Keratinocyte (primary cell): ENCODE results near the gene RIMS4. TPM values are rescaled to one million over a fixed set of nuclear protein-coding genes. Genes with fewer than 3 reads are reported as not detected.

Source experiments
- DNase-seq: peaks from one replicate; pipeline ENCODE4 v3.0.0-alpha.2; 2011; ENCODE audit warnings: low read depth, missing footprints, low spot score
- FAIRE-seq: peaks from 2 replicates; lab custom pipeline; 2011; peaks lifted over from hg19 to GRCh38; lab: Jason Lieb, UNC
- H2AFZ ChIP-seq: 2 replicates; pipeline ENCODE4 v1.6.0; 2012; ENCODE audit warnings: low read length, control low read depth, inconsistent platforms; ENCODE audit not compliant: control insufficient read depth
- H3K27ac ChIP-seq: 2 replicates; pipeline ENCODE4 v1.5.1; 2011; ENCODE audit warnings: low read length; ENCODE audit not compliant: control insufficient read depth, insufficient read depth
- H3K27me3 ChIP-seq: 3 replicates; pipeline ENCODE4 v1.6.0; 2011; ENCODE audit warnings: low read length; ENCODE audit not compliant: control insufficient read depth, insufficient read depth; ENCODE audit errors: extremely low read depth
- H3K36me3 ChIP-seq, 2 experiments: 2 replicates in 1 of 2; 3 replicates in 1 of 2; pipeline ENCODE4 v1.5.1; 2011; ENCODE audit warnings: low read length in 2 of 2, mild to moderate bottlenecking in 1 of 2; ENCODE audit not compliant: control insufficient read depth in 2 of 2, insufficient read depth in 2 of 2; ENCODE audit errors: extremely low read depth in 1 of 2
- H3K4me1 ChIP-seq: 3 replicates; pipeline ENCODE4 v1.5.1; 2011; ENCODE audit warnings: low read length; ENCODE audit not compliant: control insufficient read depth, insufficient read depth; ENCODE audit errors: extremely low read depth
- H3K4me2 ChIP-seq: 3 replicates; pipeline ENCODE4 v1.6.0; 2011; ENCODE audit warnings: low read depth, low read length; ENCODE audit not compliant: control insufficient read depth, insufficient read depth; ENCODE audit errors: extremely low read depth
- H3K4me3 ChIP-seq, 3 experiments: fragments of 200-600 bp in 1 of 3; sonication (generic) in 1 of 3; 2 replicates in 2 of 3; 3 replicates in 1 of 3; pipeline ENCODE4 v1.5.1; 2011 to 2016; ENCODE audit warnings: low read length in 3 of 3, mild to moderate bottlenecking in 3 of 3, control low read depth in 2 of 3, inconsistent platforms in 1 of 3, low read depth in 1 of 3, mixed read lengths in 1 of 3, mixed run types in 1 of 3, moderate library complexity in 1 of 3; ENCODE audit not compliant: control insufficient read depth in 2 of 3, insufficient read depth in 2 of 3; ENCODE audit errors: extremely low read depth in 1 of 3
- H3K79me2 ChIP-seq: 2 replicates; pipeline ENCODE4 v1.6.0; 2012; ENCODE audit warnings: low read length; ENCODE audit not compliant: control insufficient read depth, insufficient read depth
- H3K9ac ChIP-seq: 3 replicates; pipeline ENCODE4 v1.6.0; 2011; ENCODE audit warnings: low read length; ENCODE audit not compliant: control insufficient read depth, insufficient read depth; ENCODE audit errors: extremely low read depth
- H3K9me1 ChIP-seq: 3 replicates; pipeline ENCODE4 v1.6.0; 2011; ENCODE audit warnings: low read length; ENCODE audit not compliant: control insufficient read depth, insufficient read depth; ENCODE audit errors: extremely low read depth
- H3K9me3 ChIP-seq: 2 replicates; pipeline ENCODE4 v1.5.1; 2012; ENCODE audit warnings: low read depth, low read length; ENCODE audit not compliant: control insufficient read depth
- H4K20me1 ChIP-seq: 3 replicates; pipeline ENCODE4 v1.6.0; 2011; ENCODE audit warnings: low read length; ENCODE audit not compliant: control insufficient read depth, insufficient read depth; ENCODE audit errors: extremely low read depth
- CTCF ChIP-seq, 3 experiments: IDR thresholded peaks in 1 of 3; conservative IDR thresholded peaks in 1 of 3; optimal IDR thresholded peaks in 1 of 3; 2 replicates in 2 of 3; 3 replicates in 1 of 3; pipeline versions ENCODE3 to v1.5.1; 2011; ENCODE audit warnings: low read length in 3 of 3, mild to moderate bottlenecking in 3 of 3, moderate library complexity in 2 of 3, control low read depth in 1 of 3, inconsistent platforms in 1 of 3; ENCODE audit not compliant: insufficient read depth in 2 of 3; ENCODE audit errors: extremely low read depth in 1 of 3
- EZH2 ChIP-seq: IDR thresholded peaks from one replicate; pipeline ENCODE4 v1.6.1; 2012; ENCODE audit warnings: inconsistent platforms, mild to moderate bottlenecking, low read length, moderate library complexity
- dilution Hi-C: fragments of 300-500 bp; cut with MboI; formaldehyde crosslinking; loops from one replicate; pipeline ENCODE4 v1.7.0; 2020; ENCODE audit warnings: low sequenced_read_pairs; ENCODE audit not compliant: extremely low pct_ligation_motif_present
- polyA plus RNA-seq, 5 experiments: library from polyadenylated mRNA; depleted of rRNA in 3 of 5; stranded (reverse) in 3 of 5; stranded (forward) in 1 of 5; unstranded in 1 of 5; fragments of >200 nt; gene quantifications; 1 replicate in 1 of 5; 2 replicates in 3 of 5; 3 replicates in 1 of 5; pipeline versions ENCODE4 v1.2.1 to v1.2.3, GENCODE V29; 2011 to 2012; ENCODE audit warnings: missing spikeins in 2 of 5, low read depth in 1 of 5, low replicate concordance in 1 of 5

The RIMS4 gene
- polyA plus RNA-seq, 1 donor (not counting 4 experiments of a cell fraction or from before 2014, with no cell fraction given): not detected

- Histone ChIP-seq H3K9ac (no peak overlapping the region), H3K27me3 (peaks cover 15% of the 10 kb centered on the region), H3K4me3 (no peak overlapping the region), H3K9me1 (no peaks in the 10 kb centered on the region), H2AFZ (no peak overlapping the region), H3K4me2 (no peak overlapping the region), H3K4me1 (no peaks in the 10 kb centered on the region), H3K79me2 (no peaks in the 10 kb centered on the region), H3K9me3 (no peaks in the 10 kb centered on the region), H4K20me1 (no peaks in the 10 kb centered on the region), H3K36me3 (no peaks in the 10 kb centered on the region), H3K27ac (no peak overlapping the region)
- dilution Hi-C loops: no loop called here
- TF ChIP-seq CTCF (optimal IDR thresholded peaks at IDR 0.05 in 1 of 3, IDR thresholded peaks at IDR 0.05 in 1 of 3, conservative IDR thresholded peaks at IDR 0.05 in 1 of 3; ENCODE audit: extremely low read depth in 1 of 3, insufficient read depth in 2 of 3, low read length in 3 of 3) (no peak), EZH2 (no peak)
- FAIRE-seq (peak; percentile 9), DNase-seq (no peak)
Observed at GRCh38 chr20:44832724-44833123, 22.4 kb upstream of the RIMS4 start.

DNA sequence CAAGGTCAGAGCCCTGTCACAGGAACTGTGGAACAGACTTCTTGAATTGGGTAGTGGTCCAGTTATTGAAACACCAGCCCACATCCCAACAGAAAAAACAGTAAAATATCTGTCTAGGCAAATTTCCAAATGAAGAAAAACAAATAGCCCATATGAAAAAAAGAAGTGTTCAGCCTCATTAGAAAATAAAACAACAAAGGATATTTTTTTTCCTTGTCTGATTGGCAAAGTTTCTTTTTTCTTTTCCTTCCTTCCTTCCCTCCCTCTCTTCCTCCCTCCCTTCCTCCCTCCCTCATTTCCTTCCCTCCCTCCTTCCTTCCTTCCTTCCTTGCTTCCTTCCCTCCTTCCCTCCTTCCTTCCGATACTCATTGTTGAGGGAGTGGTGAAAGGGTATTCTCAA, 20.6 kb upstream of the RIMS4 start:
- no peaks in the 10 kb centered on the region for H3K36me3 ChIP-seq
- dilution Hi-C loops: no loop called here
- no peaks in the 10 kb centered on the region for H3K79me2 ChIP-seq
- TF ChIP-seq EZH2 (no peak), CTCF (optimal IDR thresholded peaks at IDR 0.05 in 1 of 3, IDR thresholded peaks at IDR 0.05 in 1 of 3, conservative IDR thresholded peaks at IDR 0.05 in 1 of 3; ENCODE audit: extremely low read depth in 1 of 3, insufficient read depth in 2 of 3, low read length in 3 of 3) (no peak)
- H3K4me3 ChIP-seq: no peak overlapping the region
- FAIRE-seq (no peak), DNase-seq (no peak)
- no peaks in the 10 kb centered on the region for H3K9me3 ChIP-seq
- H3K9me1 ChIP-seq: no peaks in the 10 kb centered on the region
- H3K27ac ChIP-seq: no peak overlapping the region
- H4K20me1 ChIP-seq: no peaks in the 10 kb centered on the region
- peaks cover 12% of the 10 kb centered on the region for H3K27me3 ChIP-seq
- no peak overlapping the region for H2AFZ ChIP-seq
- H3K9ac ChIP-seq: no peak overlapping the region
- H3K4me2 ChIP-seq: no peak overlapping the region
- no peaks in the 10 kb centered on the region for H3K4me1 ChIP-seq
